SH-SY5Y (cell line): ENCODE data around the gene KIAA1755.

ENCODE experiments used
- GATA2 ChIP-seq: IDR thresholded peaks from 2 replicates; pipeline ENCODE4 v1.6.1; 2011; ENCODE audit warnings: mild to moderate bottlenecking, low read depth, low read length
- GATA3 ChIP-seq: IDR thresholded peaks from 2 replicates; pipeline ENCODE4 v1.6.1; 2011; ENCODE audit warnings: low read depth, mild to moderate bottlenecking, low read length, moderate library complexity

GRCh38 chr20:38216746-38217595, 43.6 kb downstream of the KIAA1755 start:
- TF ChIP-seq GATA2 (no peak), GATA3 (no peak)
